HFFc6 (cell line): Measurements from ENCODE around the gene CALU. TPM values are rescaled to one million over a fixed set of nuclear protein-coding genes. Genes with fewer than 3 reads are reported as not detected.
A peak's percentile ranks its signal among the peaks of the same experiment; 100 is the strongest.

Experiments
- DNase-seq: peaks from one replicate; pipeline ENCODE4 v3.0.0-alpha.2; 2018
- H3K27ac Mint-ChIP-seq: 2 replicates; pipeline ENCODE4 v1.8.0; 2020; ENCODE audit warnings: mild to moderate bottlenecking, mixed read lengths
- H3K27me3 Mint-ChIP-seq: 2 replicates; pipeline ENCODE4 v1.8.0; 2021; ENCODE audit warnings: mild to moderate bottlenecking, moderate library complexity, mixed read lengths; ENCODE audit not compliant: insufficient read depth
- H3K36me3 Mint-ChIP-seq: 2 replicates; pipeline ENCODE4 v1.8.0; 2021; ENCODE audit warnings: low read depth, mixed read lengths
- H3K4me1 Mint-ChIP-seq: 2 replicates; pipeline ENCODE4 v1.8.0; 2020; ENCODE audit warnings: low read depth, mixed read lengths
- H3K4me3 Mint-ChIP-seq: 2 replicates; pipeline ENCODE4 v1.8.0; 2020; ENCODE audit warnings: mild to moderate bottlenecking, moderate library complexity, mixed read lengths
- H3K9me3 Mint-ChIP-seq: 2 replicates; pipeline ENCODE4 v1.8.0; 2020; ENCODE audit warnings: mild to moderate bottlenecking, mixed read lengths
- total RNA-seq, 6 experiments: library from RNA; stranded (reverse); fragmentation: NEBNext Ultra II Directional; extraction: Animal tissue kit (Norgen Biotek cat#: 25700); gene quantifications; 2 replicates in 1 of 6; 3 replicates in 5 of 6; pipeline ENCODE4 v1.2.3, GENCODE V29; 2021
- TF ChIP-seq, protein P1 (sequence below): fragments of 200-600 bp; sonication (generic); IDR thresholded peaks from 2 replicates; pipeline ENCODE4 v1.5.0; 2021; ENCODE audit warnings: antibody characterized with exemption, mild to moderate bottlenecking

Gene CALU
- total RNA-seq, 6 experiments from 2014 or later, result 821 to 941 (median 887) TPM

DNA sequence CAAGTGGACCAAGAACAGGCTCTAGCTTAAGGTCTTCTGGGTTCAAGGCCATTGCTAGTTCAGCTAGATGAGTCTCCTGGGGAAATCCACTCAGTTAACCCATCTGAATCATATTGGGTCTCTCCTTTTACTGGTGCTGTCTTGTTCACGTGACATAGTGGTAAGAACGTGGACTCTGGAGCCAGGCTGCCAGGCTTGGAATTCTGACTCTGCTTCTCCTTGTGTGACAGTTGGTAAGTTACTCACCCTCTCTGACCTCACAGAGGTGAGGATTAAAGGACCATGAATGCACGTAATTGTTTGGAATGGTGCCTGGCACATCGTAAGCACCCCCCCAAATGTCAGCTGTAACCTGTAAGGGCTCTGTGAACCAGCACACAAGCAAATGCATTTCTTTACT, 9.7 kb upstream of the CALU start:
- H3K4me1 Mint-ChIP-seq, result peaks cover 8% of the 10 kb centered on the region
- no peak overlapping the region for H3K4me3 Mint-ChIP-seq
- peaks cover 3% of the 10 kb centered on the region; the same call in 1 of the 2 replicates for H3K27me3 Mint-ChIP-seq
- no peaks in the 10 kb centered on the region for H3K9me3 Mint-ChIP-seq
- TF ChIP-seq, protein P1, sequence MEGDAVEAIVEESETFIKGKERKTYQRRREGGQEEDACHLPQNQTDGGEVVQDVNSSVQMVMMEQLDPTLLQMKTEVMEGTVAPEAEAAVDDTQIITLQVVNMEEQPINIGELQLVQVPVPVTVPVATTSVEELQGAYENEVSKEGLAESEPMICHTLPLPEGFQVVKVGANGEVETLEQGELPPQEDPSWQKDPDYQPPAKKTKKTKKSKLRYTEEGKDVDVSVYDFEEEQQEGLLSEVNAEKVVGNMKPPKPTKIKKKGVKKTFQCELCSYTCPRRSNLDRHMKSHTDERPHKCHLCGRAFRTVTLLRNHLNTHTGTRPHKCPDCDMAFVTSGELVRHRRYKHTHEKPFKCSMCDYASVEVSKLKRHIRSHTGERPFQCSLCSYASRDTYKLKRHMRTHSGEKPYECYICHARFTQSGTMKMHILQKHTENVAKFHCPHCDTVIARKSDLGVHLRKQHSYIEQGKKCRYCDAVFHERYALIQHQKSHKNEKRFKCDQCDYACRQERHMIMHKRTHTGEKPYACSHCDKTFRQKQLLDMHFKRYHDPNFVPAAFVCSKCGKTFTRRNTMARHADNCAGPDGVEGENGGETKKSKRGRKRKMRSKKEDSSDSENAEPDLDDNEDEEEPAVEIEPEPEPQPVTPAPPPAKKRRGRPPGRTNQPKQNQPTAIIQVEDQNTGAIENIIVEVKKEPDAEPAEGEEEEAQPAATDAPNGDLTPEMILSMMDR, result no peak
- no peak overlapping the region for H3K27ac Mint-ChIP-seq
- H3K36me3 Mint-ChIP-seq, result no peaks in the 10 kb centered on the region
- no peak for DNase-seq

DNA sequence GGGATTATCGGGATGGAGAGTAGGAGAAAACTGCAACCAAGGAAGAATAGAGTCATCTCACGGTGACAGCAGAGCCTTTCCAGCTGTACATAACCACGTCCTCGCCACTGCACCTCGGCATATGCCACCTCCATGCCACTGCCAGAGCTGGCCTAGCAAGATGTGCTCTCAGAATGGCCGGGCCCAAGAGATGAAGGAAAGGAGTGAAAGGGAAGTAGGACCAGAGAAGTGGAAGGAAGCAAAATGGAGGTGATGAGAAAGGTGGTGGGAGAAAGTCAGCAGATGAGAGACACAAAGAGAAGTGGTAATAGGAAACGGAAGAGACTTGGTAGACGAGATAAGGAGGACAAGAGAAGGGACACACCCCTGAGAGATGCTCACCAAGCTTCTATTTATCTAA, 8.0 kb upstream of the CALU start:
- Mint-ChIP-seq H3K9me3 (no peaks in the 10 kb centered on the region), H3K36me3 (no peaks in the 10 kb centered on the region), H3K4me1 (peaks cover 11% of the 10 kb centered on the region), H3K4me3 (no peak overlapping the region), H3K27ac (no peak overlapping the region), H3K27me3 (peaks cover 3% of the 10 kb centered on the region; the same call in 1 of the 2 replicates)
- TF ChIP-seq, protein P1, result no peak
- DNase-seq, result no peak

DNA sequence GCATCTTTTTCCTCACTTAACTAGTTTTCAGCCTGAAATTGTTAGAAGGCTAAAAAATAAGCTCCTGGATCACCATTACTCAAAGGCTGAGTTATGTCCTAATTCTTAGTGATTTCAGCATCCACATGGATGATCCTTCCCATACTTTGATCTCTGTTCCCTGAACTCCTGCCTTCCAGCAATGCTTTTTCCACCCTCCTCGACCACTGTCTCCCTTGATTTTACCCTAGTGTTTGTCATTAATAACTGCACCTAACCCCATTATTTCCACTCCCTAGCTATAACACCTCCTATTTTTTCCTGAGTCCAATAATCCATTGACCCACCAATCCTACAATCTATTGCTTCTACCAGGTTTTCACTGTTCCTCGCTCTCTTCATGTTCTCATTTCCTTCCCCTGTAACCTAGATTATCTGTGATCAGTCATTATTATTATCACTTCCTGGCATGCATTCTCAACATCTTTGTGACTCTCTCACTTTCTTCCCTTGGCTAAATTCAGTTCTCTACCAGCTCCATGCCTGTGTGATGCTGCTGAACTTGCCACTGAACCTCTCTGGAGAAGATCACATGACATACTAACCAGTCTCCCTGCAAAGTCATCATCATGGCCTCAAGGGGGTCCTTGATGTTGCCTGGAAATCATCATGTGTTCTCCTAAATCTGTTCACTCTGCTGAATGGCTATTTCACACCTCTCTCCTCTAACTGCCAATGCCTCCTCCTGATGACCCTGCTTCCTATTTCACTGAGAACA, 6.5 kb upstream of the CALU start:
- Mint-ChIP-seq H3K27me3 (peaks cover 3% of the 10 kb centered on the region; the same call in 1 of the 2 replicates), H3K36me3 (no peaks in the 10 kb centered on the region), H3K4me1 (peaks cover 22% of the 10 kb centered on the region), H3K4me3 (no peak overlapping the region), H3K9me3 (no peaks in the 10 kb centered on the region; the same call in 1 of the 2 replicates), H3K27ac (no peak overlapping the region)
- TF ChIP-seq, protein P1, result peak; percentile 35
- DNase-seq, result no peak

DNA sequence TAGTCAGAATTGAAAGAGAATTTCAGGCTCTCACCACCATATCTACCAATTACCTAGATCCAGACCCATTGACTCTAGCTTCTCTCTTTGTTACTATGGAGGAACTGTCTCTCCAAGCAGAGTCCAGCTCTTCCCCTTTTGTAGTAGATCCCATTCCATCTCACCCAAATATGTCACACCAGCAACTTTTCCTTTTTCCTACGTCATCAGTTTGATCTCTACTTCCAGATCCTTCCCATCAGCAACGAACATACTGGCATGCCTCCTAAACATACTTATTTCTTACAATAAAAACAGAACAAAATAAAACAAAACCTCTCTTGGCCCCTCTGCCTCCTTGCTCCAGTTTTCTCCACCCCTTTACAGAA, 5.9 kb upstream of the CALU start:
- Mint-ChIP-seq H3K27ac (no peak overlapping the region), H3K36me3 (no peaks in the 10 kb centered on the region), H3K27me3 (peaks cover 3% of the 10 kb centered on the region), H3K9me3 (no peaks in the 10 kb centered on the region; the same call in 1 of the 2 replicates), H3K4me1 (peaks cover 27% of the 10 kb centered on the region), H3K4me3 (no peak overlapping the region)
- no peak for DNase-seq
- TF ChIP-seq, protein P1, result no peak

DNA sequence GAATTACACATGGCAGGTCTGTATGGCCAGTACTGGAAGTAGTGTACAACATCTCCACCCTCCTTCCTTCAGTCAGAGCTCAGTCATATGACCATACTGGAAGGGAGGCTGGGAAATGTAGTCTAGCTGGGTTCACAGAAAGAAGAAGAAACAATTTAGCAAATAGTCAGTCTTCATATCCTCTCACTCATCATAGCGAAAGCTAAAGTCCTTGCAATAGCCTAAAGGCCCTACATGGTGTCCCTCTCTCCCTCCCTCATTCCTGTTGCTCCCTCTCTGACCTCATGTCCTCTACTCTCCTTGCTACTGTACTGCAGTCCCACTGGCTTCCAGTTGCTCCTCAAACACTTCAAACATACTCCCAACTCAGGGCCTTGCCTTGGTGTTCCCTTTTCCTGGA, 4.3 kb upstream of the CALU start:
- TF ChIP-seq, protein P1, result no peak
- Mint-ChIP-seq H3K4me1 (peaks cover 28% of the 10 kb centered on the region), H3K4me3 (no peak overlapping the region), H3K36me3 (peaks cover 6% of the 10 kb centered on the region), H3K9me3 (no peaks in the 10 kb centered on the region; the same call in 1 of the 2 replicates), H3K27ac (no peak overlapping the region), H3K27me3 (peaks cover 15% of the 10 kb centered on the region)
- no peak for DNase-seq
